Astrocyte (in vitro differentiated cells and primary cell): ENCODE data around the gene FAM180A.

ENCODE experiments used
- CTCF ChIP-seq: IDR thresholded peaks from 2 replicates; pipeline ENCODE4 v1.5.1; 2011; ENCODE audit warnings: low read depth, mild to moderate bottlenecking, inconsistent platforms, low read length, moderate library complexity; ENCODE audit not compliant: insufficient read depth
- EZH2 ChIP-seq: IDR thresholded peaks from 2 replicates; pipeline ENCODE4 v1.6.1; 2012; ENCODE audit warnings: mild to moderate bottlenecking, low read length, inconsistent platforms; ENCODE audit not compliant: insufficient read depth

DNA sequence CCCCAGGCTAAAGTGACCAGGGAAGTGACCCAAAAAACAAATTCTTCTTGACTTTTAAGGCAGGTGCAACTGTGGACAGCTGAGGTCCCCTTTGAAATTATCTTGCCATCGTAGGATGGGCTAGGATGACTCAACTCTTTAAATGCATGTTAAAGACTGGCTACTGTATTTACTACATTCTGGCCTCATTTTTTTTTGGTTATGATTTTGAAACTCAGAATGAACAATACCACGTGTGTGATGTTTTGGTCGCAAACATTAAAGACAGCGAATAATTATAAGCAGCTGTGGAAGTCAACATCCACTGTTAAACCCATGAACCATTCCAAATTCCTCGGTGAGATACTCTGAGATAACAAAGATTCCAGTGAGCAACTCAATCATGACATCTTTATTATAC, 19.4 kb downstream of the FAM180A start:
- TF ChIP-seq EZH2 (no peak), CTCF (no peak)
